ENCODE measurements around the gene CGNL1.

The CGNL1 gene

GRCh38 chr15:57528940-57529565 lies 152.7 kb downstream of the CGNL1 start:
- no peak for DNase-seq

DNA sequence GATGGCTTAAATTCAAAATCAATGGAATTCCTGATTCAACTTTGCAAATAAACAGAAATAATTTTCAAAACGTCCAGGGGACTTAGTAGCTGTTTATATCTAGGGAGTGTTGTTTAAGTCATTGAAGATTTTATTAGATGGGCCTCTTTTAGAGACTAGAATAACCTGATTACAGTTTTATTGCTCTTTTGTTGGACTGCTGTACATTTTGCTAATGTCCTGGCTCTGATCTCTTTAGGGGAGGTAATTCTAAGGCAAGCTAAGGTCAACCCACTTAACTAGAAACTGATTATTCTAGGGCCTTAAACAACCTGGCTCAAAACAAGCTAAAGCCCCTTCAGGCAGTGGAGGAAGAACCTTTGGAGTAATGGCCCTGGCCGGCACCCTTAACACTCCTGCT lies 153.4 kb downstream of the CGNL1 start:
- no peak for DNase-seq

DNA sequence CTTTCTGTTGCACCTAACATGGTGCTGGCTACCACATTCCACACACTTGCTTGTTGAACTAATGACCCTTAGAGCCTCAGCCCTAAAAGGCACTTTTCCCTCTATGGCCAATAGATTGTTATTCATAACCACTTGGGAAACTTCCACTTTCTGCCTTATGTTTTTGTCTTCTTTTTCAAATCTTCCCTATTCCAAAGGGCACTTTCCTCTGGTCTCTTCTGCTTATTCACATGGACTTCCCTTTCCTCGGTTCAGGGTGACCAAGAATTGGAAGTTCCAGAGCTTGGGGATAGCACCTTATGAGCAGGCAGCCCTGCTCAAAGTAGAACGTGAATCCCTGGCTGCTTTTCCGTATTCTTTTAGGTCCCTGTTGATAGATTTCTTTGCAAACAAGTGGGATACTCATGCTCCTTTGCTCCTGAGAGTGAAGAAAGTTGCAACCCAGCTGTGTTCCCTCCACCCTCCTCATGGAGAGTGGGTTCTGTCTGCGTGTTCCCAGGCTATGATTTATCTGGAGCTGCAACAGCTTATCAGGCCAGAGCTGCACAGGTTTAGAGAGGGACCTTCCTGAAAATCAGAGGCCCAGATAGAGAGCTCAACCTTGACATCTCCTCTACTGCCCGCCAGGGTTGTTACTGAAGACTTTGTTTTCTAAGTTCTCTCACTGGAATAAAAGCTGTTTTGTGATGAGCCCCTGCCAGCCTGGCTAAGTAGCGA lies 156.6 kb downstream of the CGNL1 start:
- no peak for DNase-seq

- DNase-seq: no peak
Measured at GRCh38 chr15:57533448-57533799, 157.1 kb downstream of the CGNL1 start.

DNA sequence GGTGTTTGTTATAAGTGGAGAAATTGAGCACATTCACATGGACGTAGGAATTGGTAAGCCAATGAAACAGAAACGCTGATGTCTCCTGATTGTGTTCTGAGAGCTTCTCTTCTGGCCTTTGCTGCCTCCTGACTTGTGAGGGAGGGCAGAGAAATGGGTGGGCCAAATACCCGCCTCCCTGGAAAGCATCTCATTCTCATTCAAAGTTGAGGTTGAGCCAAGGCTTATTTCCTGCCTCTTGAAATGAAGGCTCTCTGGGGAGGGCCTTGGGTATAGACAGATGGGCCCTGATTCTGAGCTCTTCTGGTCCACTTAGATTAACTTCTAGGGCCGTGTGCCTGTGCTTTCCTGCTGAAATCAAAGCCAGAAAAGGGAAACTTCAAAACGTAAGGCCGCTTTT lies 158.0 kb downstream of the CGNL1 start:
- no peak for DNase-seq

GRCh38 chr15:57537072-57537471 lies 160.8 kb downstream of the CGNL1 start:
- no peak for DNase-seq

- DNase-seq: no peak
Measured at GRCh38 chr15:57537488-57538264, 161.4 kb downstream of the CGNL1 start.

DNA sequence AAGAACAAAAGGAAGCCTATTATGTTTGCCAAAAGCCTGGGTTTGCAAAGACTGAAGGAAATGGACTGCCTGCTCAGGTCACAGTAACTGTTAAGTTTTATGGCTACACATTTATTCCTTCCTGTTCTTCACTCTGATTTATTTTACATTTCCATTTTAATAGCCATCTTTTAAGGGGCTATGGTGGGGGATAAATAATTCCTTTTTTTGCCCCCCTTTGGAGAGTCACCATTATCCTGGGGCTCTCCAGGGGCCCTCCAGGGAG lies 161.9 kb downstream of the CGNL1 start:
- DNase-seq: no peak

DNA sequence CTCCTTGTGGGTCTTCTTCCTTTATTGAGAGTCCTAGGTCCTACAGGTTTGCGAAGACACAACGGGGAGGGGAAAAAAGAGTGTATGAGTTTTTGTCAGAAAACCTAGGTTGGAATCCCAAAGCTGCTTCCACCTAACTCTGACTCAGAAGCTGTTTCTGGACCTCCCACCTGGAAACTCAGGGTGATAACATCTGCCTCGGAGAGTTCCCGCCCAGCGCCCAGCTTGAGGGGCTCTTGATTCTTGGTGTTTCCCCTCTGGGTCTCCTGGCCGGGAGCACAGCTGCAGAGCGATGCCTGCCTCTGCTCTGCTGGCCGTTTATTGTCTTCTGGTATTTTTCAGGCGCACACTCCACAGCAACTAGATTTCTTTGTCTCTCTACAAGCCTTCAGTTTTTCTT lies 162.5 kb downstream of the CGNL1 start:
- DNase-seq: no peak

DNA sequence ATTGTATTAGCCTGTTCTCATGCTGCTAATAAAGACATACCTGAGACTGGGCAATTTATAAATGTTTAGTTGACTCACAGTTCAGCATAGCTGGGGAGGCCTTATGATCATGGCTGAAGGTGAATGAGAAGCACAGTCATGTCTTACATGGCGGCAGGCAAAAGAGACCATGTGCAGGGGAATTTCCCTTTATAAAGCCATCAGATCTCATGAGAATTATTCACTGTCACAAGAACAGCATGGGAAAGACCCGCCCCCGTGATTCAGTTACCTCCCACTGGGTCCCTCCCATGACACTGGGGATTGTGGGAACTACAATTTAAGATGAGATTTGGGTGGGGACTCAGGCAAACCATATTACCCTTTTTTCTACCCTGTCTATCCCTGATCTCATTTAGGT lies 163.9 kb downstream of the CGNL1 start:
- no peak for DNase-seq

GRCh38 chr15:57540736-57541135 lies 164.4 kb downstream of the CGNL1 start:
- no peak for DNase-seq

GRCh38 chr15:57541271-57541670 lies 165.0 kb downstream of the CGNL1 start:
- DNase-seq: no peak

DNA sequence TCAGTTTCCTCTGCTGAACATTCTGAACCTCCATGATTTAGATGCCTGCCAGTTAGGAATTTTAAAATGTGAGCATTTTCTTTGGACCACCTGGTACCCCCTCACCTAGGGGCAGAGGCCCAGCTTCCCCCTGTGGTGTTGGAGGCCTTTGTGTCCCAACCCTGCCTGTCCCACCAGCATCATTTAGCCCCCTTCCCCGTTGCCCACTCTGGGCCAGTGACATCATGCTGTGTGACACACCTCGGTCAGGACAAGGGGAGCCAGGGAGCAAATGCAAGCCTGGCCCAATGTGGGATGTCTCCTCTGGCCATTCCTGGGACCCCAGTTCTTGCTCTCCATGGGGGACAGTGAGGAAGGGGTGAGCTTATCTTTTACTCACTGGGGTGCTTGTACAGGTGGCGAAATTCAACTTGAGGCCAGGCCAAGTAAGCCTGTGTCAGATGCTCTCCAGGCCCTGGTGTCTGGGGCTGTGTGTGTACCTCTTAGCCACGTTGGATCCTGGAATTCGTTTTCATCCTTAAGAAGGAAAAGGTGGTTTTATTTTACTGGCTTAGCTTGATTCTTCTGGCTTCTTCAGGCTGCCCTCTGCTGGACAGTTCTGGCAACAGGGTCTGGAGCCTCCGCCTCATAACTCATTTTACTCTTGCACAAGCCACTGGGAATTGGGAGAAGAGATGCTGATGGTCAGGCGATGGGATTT lies 165.7 kb downstream of the CGNL1 start:
- DNase-seq: peak; percentile 35

DNA sequence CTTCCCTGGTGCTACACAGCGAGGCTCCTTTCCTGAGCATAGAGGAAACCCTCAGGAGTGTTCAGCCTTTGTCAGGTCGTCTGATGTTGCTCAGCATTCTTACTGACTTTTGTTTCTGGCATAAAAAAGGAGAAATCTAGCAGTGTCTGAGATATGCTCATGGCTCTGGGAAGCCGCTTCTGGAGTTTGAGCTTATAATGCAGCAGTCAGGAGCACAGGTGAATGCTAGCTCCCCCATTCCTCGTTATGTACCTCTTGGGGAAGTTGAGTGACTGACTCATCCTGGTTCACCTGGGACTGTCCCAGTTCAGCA lies 166.2 kb downstream of the CGNL1 start:
- DNase-seq: no peak

DNA sequence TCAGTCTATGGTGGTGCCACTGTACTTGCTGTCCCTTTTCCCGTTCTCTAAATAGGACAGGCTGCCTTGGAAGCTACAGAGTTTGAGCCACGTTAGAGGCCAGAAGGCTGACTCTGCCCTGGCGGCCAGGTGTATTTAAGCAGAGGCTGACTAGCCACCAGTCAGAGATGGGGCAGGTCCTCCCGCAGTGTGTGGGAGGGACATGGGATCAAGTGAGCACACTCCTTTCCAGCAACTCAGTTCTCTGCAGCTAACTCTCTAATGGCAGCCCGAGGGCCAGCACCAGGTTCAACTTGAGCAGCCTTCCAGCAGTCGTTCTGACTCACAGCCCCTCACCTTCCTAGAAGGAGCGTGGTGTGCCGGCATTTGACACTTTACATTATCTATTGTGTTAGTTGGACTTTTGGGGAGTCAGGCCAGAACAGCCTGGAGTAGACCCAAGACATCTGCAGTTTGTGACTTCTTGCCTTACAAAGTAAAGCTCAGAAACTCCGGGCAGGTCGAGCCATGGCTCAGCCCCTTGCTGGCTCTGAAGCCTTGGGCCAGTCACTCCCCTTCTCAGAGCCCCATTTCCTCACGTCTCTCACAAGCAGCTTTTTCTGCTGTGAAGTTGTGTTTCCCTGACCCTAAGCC lies 168.7 kb downstream of the CGNL1 start:
- no peak for DNase-seq

GRCh38 chr15:57545995-57546394 lies 169.7 kb downstream of the CGNL1 start:
- no peak for DNase-seq

DNA sequence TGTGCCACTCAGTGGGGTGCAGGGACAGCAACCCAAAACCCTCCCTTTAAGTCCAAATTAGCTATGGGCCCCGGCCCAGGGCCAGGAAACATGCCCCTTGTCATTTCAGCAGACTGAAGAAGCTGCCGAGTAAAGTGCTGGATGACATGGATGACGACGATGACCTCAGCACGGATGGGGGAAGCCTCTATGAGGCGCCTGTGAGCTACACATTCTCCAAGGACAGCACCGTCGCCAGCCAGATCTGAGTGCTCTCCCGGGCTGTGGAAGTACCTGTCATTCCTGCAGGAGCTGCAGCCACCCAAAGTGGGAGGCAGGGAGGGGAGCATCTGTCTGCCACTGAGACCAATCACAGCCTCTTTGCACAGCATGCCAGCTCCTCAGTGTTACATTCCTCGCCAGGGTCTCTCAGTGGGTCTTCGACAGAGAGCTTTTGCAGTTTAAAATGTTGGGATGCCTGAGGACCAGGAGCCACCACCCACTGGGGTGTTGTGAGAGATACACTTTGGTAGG lies 171.0 kb downstream of the CGNL1 start:
- DNase-seq: no peak

GRCh38 chr15:57548351-57548750 lies 172.0 kb downstream of the CGNL1 start:
- DNase-seq: no peak

DNA sequence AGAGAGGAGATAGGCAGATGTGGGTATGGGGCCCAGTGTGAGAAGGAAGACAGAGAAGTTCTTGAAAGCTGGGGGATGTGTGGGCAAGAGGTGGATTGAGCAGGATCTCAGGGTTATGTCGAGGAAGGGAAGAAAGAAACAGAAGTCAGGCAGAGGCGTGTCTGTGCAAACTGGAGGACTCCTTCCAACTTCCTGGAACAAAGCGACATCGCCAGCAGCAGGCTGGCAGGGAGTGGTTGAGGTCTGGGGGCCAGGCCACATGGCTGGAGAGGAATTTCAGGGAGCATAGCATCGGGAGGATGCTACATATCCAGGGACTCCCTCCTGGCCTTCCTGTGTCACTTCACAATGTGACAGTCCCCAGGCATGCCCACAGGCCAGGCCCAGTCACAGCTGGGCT lies 172.5 kb downstream of the CGNL1 start:
- no peak for DNase-seq

DNA sequence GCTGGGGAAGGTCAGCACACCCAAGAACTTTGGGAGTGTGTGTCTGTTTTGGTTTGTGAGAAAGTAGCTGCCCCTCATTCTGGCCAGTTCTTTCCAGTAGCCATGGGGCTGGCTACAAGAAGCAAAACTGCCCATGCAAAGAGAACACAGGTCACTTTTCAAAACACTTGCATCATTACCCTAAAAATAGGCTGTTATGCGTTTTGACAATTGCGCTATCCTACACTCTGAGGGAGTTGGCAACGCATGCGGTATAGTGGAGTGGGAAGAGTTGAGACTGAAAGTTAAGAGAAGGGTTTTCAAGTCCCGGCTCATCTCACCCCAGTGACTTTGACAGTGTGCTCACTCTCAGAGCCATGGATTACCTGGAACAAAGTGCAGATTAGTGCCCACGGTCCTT lies 173.6 kb downstream of the CGNL1 start:
- no peak for DNase-seq

DNA sequence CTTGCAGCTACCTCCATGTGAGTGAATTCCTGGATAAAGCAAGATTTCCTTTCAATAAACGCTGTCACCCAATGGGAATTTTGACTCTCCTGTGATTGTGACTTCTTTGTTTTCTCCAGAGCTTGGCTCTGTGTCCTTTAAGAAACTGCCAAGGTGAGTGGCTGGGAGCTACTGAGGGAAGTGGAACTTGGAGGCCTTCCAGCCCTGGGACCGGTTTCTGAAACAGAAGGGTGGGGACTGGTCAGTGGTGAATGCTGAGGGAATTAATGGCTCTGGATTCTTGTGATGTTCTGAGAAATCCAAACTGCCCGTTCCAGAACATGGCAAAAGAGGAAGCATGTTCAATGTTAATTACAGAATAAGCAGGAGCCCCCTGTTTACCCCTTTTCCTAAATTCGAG lies 174.3 kb downstream of the CGNL1 start:
- DNase-seq: no peak

GRCh38 chr15:57551715-57552677 lies 175.7 kb downstream of the CGNL1 start:
- DNase-seq: no peak
